NOMO-1 treated with DMSO at 0.1 percent for 48 hours (cell line): ENCODE measurements around the gene CPNE1.
"Not testable (repeated sequence)": the region's sequence is repeated elsewhere in the genome, so short reads cannot be mapped to it uniquely, and the experiment has no call there.

Source experiments
- DNase-seq: peaks from one replicate; lab custom pipeline; 2025; ENCODE audit not compliant: unreplicated experiment; lab: John Stamatoyannopoulos, UW

The CPNE1 gene

GRCh38 chr20:35698298-35699126 lies 33.8 kb upstream of the CPNE1 start:
- DNase-seq, result peak; percentile 3

DNA sequence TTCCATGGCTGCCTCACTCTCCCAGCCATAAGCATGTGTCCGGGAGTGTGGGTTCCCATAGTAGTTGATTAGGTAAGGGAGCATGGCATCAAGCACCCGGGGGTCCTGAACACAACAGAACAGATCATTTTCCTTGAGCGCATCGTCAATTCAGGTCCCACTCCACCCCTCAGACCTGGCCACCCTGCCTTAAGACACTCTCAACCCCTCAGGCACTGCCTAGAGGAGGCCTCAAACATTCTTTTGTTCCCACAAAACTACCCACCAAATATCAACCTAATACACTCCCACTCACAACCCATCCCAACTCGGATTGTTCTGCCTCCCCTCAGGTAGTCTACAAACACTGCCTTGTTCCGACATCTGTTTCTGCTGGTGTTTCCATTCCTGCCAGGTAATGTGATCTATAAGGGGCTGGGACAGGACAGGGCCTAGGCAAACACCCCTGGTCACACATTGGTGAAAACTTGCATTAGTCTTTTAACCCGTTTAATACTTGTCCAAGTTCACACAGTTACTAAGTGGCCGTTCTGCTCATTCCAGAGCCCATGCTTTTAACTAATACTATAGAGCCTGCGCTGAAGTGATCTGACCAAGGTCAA lies 33.1 kb upstream of the CPNE1 start:
- DNase-seq, result no peak

DNA sequence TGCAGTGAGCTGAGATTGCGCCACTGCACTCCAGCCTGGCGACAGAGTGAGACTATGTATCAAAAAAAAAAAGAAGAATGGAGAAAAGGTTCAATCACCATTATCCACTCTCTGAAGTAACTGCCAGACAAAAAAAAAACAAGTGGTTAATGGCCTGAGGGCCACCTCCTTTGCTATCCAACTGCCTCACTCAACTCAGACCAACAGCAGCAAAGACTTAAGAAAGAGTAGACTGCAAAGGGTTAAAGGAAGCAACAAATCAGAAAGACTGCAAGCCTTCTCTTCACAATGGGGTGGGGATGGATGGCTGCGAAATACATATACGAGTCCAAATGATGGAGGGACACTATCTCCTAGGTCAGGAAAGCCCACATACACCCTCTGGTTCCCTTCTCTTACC lies 31.3 kb upstream of the CPNE1 start:
- no peak for DNase-seq

DNA sequence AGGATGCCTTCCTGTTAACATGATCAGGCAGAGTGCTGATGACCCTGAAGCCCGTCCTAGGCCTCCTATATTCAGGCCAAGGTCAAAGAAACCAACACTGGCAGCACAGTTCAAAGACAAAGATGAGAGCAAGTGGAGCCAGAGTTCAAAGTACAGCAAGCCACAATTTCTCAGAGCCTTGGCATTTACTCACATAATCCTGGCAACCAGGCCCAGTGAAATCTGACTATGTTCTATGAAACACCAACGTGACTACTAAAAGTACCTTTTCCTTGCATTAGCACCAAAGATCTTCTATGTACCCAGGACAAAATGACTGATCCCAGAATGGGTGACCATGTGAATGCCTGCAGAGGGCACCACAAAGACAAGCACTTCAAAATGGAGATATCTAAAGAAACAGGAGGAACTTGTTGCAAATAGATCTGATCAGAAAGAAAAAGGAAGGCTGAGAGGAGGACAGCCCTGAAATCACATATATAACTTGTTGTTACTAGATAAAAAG lies 30.6 kb upstream of the CPNE1 start:
- DNase-seq, result no peak

DNA sequence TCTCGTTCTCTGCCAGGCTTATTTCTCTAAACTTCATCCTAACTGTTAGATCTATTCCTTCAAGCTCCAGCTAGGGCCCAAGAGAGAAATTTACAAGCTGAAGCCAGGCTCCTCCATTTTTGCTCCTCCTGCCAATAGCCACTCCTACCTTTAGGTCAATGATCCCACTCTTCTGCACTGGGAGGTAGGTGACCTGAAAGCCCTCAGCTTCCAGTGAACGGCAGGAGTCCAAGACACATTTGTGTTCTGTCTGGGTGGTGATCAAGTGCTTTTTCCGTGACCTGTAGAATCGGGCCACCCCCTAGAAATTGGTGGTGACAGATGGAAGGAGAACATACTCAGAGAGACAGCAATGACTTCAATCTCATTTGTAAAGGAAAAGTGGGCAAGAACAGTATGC lies 25.6 kb upstream of the CPNE1 start:
- DNase-seq, result no peak

DNA sequence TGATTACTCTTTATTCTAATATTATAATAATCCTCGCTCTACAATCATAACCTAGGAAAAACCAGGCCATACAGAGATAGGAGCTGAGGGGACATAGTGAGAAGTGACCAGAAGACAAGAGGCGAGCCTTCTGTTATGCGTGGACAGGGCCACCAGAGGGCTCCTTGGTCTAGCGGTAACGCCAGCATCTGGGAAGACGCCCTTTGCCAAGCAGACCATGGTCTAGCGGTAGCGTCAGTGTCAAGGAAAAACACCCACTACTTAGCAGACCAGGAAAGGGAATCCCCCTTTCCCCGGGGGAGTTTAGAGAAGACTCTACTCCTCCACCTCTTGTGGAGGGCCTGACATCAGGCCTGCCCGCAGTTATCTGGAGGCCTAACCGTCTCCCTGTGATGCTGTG lies 22.2 kb upstream of the CPNE1 start:
- not testable (repeated sequence) for DNase-seq

DNA sequence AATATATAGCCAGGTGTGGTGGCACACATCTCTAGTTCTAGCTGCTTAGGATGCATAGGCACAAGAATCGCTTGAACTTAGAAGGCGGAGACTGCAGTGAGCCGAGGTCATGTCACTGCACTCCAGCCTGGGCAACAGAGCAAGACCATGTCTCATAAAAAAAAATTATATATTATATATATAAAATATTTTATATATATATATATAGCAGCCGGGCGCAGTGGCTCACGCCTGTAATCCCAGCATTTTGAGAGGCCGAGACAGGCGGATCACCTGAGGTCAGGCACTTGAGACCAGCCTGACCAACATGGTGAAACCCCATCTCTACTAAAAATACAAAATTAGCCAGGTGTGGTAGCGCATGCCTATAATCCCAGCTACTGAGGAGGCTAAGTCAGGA lies 20.7 kb upstream of the CPNE1 start:
- DNase-seq, result not testable (repeated sequence)

DNA sequence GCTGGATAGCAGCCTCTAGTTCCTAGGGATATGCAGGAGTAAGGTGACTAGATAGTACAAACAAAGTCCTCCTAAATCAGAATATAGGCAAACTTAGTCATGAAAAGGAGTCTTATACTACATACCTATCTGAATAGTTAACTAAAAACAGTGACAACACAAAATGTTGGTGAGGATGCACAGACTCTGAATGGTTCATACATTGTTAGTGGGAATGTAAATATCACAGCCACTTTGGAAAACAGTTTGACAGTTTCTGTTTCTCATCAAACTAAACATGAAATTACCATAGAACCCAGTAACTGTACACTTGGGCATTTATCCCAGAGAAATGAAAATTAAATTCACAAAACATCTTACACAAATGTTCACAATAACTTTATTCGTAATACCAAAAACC lies 17.3 kb upstream of the CPNE1 start:
- DNase-seq, result no peak

DNA sequence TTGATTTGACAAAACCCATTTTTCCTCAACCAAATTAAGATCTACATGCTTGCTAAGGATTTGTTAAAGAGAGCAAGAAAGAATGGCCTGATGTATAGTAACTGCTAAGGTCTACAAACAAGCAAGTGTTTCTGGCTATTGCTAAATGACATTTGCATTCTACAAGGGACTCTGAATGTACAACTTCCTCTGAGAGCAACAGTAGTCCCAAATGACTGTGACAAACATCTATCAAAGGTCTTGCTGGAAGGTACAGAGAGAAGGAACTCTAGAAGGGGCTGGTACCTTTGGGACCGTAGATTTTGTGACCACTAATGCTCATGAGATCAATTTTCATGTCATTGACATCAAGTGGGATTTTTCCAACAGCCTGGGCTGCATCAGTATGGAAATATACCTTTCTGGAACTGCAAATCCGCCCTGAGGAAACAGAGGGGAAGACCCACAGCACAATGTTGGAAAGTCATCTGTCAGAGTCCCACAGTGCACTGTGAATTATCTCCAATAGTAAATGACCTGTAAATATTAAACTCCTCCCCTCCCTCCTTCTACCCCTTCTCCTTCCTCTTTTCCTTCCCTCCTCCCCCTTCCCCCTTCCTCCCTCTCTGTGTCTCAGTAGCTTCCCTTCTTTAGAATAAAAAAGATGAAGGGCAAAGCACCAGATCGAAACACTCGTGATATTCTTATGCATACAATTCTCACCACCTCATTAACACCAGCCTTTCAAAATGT lies 15.9 kb upstream of the CPNE1 start:
- DNase-seq, result peak; percentile 61

DNA sequence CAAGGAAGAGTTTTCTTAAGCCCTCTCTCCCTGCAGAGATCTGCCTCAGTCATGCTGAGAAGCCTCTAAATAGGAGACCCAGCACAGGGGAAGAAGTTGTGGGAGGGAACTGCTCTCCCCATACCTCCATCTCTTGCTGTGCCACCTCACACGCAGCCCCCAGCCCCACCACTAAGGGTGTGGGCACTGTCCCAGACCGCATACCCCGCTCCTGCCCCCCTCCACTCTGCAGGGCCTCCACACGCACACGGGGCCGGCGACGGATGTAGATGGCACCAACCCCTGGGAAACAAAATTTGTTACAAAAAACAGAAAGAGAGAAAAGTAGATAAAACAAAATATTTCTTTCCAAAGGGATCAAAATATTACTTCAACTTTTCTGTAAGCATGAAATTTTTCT lies 10.2 kb upstream of the CPNE1 start:
- no peak for DNase-seq

GRCh38 chr20:35673884-35674283 lies 9.2 kb upstream of the CPNE1 start:
- DNase-seq, result no peak

DNA sequence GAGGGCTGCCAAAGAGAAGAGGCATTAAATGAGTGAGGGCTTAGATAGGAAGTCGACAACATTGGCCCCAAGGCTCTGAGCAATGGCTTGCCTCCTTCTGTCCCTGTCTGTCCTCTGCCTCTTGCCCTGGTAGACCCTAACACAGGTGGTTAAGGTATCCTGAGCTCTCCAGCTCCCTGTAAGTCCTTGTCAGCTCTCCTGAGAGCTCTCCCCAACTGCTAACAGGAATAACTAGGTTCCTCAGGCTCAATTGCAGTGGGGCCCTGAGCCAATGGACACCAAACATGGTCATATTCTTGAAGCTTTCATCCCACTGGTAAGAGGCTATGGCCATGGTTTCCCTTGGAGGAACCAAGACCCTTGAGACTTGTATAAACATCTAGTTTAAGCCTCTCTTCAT lies 5.0 kb upstream of the CPNE1 start:
- DNase-seq, result no peak

DNA sequence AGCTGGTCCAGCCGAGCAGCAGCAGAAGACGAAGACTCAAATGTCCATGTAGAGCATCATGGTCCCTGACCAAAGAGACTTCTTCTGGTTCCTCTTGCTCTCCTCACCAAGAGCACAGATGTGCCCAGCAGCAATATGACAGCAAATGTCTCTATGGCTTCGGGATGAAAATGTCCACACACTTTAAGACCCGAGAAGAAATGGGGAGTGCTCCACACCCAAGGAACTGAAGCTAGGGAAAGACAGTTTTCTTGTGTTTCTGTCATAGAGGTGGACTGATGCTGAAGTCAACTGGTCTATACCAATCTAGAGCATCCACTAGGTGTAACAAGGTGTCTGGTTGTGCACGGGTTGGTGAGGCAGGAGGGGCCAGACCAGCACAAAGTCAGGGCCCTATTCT lies 4.5 kb upstream of the CPNE1 start:
- no peak for DNase-seq

DNA sequence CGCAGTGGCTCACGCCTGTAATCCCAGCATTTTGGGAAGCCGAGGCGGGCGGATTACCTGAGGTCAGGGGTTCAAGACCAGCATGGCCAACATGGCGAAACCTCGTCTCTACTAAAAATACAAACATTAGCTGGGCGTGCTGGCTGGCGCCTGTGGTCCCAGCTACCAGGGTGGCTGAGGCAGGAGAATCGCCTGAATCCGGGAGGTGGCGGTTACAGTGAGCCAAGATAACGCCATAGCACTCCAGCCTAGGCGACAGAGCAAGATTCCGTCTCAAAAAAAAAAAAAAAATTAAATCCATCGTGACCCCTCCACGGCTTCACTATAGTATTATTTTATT lies 1.2 kb upstream of the CPNE1 start:
- no peak for DNase-seq

- DNase-seq, result peak; percentile 50
Observed at GRCh38 chr20:35663516-35664465, 909 bp downstream of the CPNE1 start.

DNA sequence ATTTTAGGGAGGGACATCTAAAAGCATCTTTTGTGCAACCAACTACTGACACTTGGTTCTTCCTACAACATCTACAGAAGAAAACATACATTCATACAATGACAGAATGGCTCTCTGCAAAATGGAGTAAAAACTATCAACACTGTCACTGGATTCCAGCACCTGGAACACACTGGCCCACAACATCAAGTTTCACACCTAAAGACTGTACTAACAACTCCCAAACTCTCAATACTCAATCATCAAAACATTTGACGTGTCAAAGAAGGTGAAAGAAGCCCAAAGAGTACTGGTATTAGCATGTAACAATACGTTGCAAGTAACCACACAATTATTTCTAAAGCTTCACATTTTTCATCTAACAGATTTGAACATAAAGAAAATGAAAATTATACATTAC lies 2.1 kb downstream of the CPNE1 start:
- DNase-seq, result no peak

GRCh38 chr20:35661908-35662307 lies 2.8 kb downstream of the CPNE1 start:
- DNase-seq, result no peak

DNA sequence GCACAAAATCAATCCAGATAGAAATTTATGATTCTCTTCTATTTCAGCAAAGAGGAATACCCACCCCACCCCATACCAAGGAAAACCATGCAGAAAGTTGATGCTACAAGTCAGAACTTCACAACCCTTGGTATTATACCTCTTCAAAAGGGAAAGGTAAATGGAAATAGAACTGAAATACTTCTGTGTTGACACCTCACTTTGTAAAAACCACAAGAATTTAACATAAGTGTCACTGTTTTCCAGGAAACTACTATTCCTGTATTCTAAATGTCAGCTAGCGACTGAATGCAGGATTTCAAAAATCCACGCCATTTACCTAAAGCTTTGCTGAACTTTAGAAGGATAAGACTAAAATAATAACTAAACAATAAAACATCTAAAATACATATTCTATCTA lies 3.6 kb downstream of the CPNE1 start:
- DNase-seq, result no peak

GRCh38 chr20:35660122-35660937 lies 4.4 kb downstream of the CPNE1 start:
- DNase-seq, result no peak

- DNase-seq, result no peak
Observed at GRCh38 chr20:35657271-35657670, 7.4 kb downstream of the CPNE1 start.
